GM12874 (cell line): ENCODE results near the gene AP1S1.

Experiments used
- TF ChIP-seq, protein P1 (sequence below): IDR thresholded peaks from 2 replicates; pipeline ENCODE4 v1.5.1; 2011; ENCODE audit warnings: low read depth, mild to moderate bottlenecking, control low read depth, low read length, moderate library complexity; ENCODE audit not compliant: insufficient read depth

The AP1S1 gene

DNA sequence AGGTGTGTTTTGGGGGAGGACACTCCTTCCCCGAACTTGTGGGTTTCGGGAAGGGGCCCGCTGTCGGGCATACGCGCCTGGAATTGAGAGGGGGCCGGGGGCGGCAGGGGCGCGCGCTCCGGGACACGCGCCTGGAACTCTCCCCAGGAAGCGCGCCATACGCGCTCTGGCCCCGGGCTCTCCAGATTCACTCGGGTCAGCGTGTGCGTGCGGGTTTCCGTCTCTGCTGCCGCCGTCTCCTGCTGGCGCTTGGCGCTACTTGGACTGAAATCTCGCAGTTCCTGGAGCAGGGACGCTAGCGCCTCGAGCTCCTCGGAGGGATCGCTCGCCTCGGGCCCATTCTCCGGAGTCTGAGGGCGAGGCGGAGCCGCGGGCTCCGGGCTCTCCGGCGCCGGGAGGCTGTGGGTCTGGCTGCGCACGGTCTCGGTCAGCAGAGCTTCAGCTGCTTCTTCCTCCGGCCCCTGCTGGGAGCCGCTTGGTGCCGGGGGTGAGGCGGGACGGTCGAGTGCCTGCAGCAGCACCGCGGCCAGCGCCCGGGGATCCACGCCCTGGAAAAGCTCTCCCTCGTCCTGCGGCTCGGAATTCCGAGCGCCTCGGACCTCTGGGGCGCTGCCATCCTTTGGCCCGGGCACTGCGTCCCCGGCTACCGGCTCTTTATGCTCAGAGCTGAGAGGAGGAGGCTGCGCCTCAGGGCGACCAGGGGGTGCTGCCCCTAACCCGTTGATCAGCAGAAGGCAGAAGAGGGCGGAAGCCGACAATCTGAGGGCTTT is 10.0 kb downstream of the AP1S1 start:
- TF ChIP-seq, protein P1, sequence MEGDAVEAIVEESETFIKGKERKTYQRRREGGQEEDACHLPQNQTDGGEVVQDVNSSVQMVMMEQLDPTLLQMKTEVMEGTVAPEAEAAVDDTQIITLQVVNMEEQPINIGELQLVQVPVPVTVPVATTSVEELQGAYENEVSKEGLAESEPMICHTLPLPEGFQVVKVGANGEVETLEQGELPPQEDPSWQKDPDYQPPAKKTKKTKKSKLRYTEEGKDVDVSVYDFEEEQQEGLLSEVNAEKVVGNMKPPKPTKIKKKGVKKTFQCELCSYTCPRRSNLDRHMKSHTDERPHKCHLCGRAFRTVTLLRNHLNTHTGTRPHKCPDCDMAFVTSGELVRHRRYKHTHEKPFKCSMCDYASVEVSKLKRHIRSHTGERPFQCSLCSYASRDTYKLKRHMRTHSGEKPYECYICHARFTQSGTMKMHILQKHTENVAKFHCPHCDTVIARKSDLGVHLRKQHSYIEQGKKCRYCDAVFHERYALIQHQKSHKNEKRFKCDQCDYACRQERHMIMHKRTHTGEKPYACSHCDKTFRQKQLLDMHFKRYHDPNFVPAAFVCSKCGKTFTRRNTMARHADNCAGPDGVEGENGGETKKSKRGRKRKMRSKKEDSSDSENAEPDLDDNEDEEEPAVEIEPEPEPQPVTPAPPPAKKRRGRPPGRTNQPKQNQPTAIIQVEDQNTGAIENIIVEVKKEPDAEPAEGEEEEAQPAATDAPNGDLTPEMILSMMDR, result no peak

DNA sequence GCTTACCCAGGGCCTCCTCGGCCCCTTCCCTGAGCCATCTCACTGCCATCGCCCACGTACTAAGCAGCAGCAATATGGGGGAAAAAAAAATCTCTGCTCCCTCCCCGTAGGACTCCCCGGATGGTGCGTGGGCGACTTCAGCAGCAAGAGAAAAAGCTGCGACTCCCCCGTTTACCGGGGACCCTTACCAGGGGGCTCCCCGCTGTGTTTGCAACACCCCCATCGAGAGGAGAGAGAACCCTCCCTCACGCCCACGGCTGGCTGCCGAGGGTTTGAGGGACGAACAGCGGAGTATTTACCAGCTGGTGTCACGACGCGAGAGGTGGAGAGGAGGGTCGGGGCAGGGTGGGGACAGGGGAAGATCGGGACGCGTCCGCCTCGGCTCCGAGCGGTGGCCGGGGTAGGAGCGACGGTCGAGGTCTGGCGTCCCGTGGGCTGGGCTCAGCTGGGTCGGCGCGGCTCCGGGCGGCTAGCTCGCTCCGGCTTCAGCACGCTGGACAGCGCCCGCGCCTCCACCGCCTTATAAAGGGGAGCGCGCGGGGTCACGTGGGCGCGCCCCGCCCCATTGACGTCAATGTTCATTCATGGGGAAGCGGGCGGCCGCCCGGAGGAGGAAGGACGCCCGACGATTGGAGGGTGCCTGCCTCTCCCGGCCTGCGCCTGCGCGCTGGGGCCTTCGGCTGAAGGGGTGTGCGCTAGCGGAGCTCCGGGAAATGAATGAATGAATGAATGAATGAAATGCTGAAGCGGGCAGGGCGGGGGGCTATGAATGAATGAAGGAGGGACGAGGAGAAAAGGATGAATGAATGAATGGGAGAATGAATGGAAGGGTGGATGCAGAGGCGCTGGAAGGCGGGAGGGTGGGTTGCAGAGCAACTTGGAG is 11.0 kb downstream of the AP1S1 start, which contains the start of gene VGF:
Gene VGF (minus strand): TSS at position 495 of the 883 bp plus-strand sequence. CDS start 726 bp downstream, outside the sequence.
- TF ChIP-seq, protein P1, result no peak

DNA sequence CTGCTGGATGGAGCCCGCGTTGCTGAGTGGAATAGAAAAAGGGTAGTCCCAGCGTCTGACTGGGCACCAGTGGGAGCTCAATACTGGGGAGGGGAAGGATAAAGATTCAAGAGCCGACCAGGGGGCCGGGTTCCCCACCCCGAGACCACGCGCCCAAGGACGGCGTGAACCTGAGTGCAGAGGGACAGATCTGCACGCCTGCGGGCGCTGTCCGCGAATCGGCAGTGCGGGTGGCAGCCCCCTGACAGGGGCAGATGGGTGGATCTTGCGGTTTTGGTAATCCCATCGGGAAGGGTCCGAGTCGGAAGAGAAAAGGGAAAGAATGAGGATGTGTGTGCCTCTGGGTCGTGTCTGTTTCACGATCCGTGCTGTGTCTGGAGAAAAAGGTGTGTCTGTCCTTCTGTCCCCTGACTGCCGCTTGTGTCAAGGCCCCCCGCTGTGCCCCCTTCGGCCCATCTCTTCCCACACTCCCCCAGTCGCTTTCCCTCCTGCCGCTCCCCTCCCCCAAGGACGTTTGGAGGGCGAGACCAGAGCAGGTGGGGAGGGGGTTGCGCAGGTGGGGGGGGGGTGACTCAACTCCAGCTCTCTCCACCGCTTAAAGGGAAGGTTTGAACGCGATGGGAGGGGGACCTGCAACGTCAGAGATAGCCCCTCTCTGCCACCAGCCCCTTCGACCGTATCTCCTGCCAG is 11.8 kb downstream of the AP1S1 start:
- TF ChIP-seq, protein P1, result no peak

DNA sequence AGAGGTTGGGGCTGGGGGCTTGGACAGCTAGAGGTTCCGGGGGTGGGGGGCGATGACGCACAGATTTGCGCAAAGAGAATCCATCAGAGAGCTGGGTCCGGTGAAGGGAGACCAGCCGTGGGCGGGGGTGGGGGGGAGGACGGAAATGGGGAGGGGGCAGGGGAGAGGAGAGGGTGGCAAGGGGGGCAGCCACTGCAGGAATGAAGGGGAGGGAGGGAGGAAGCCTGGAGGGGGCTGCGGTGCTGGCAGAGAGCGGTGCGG is 12.3 kb downstream of the AP1S1 start:
- TF ChIP-seq, protein P1, result no peak

DNA sequence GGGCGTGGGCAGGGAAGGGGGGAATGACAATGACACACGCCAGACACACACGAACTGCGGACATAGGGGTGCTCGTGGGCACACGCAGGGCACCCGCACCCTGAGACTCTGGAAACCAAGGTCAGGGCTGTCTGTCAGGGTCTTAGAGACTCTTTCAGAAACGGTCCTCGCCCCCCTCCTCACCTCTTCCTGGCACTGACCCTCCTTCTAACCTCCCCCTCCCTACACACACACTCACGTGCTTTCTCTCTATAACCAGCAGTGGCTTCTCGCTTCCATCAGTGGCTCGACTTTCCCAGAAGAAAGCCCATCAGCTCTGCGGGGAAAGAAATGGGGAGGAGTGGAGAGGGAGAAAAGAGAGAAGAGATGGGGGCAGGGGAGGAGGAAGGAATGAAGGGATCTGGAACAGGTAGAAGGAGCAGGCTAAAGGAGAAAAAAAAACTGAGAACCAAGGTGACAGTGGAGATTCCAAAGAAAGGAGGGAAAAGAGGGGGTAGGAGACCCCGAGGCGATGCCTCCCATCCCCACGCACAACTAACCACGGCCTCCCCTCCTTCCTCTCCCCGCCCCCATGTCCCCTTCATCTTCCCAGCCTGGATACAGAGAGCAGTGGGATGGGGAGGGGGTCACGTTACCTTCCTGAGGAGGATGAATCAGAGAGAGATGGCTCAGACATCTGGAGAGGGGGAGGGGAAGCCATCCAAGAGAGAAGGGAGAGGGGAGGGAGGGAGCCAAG is 12.8 kb downstream of the AP1S1 start:
- TF ChIP-seq, protein P1, result no peak

DNA sequence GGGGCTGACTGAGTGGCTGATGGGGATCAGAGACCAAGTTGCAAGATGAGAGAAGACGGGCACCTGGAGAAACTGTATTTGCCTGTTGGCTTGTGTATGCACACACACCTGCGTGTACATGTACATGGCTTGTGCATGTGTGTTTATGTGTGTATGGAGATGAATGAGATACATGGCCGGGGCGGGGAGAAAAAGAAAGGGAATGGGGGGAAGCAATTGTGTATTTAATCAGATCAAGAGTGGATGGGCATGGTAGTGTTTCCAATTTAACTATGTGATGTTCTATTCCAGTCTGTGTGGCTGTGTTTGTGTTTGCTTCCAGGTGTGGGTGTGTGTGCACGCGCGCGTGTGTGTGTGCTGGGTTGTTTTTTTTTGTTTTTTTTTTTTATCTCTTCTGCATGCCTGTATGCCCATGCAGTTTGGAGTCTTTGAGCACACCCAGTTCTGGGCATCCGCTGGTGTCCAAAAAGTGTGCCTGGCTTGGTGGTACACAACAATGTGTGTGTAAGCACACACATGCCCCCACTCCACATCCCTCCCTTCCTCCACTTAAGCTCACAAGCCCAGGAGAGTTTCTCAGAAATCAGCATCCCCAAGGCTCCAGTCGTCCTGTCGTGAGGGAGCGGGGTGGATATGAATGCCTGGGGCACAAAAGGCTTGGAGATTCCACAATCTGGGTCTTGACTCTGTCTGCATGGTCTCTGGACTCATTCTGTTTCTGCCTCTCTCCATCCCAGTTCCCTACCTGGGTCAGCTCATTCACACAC is 13.6 kb downstream of the AP1S1 start:
- TF ChIP-seq, protein P1, result no peak
